ENCODE measurements around the gene PTPRN.
"Not testable (repeated sequence)": the region's sequence is repeated elsewhere in the genome, so short reads cannot be mapped to it uniquely, and the experiment has no call there.

PTPRN gene

DNA sequence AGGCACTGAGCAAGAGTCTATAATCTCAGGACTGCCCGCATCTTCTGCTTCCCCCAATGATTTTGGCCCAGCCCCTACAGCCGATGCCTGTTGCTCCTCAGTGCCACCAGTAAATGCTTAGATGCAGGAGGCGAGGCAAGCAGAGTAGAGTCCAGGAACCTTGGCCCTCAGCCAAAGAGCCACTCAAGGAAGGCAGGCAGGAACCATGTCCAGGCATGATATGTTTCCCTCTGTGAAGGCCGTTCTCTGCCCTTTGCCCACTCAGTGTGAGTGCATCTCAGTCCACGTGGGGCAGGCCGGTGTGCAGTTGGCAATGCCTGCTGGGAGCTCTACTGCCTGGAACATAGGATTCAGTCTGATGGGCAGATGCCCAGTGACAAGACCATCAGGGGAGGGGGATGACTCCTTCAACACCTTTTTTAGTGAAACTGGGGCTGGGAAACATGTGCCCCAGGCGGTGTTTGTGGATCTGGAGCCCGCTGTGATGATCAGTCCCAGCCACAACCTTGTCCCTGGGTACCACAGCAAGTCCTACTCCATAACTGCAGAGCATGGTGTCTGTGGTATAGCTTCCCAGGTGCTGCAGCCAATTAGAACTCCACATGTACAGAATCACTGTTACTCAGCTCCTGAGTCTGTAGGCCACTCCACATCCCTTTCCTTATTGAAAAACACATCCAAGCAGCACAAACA lies 39.7 kb downstream of the PTPRN start:
- no peak for DNase-seq (ENCODE audit: low spot score)

DNA sequence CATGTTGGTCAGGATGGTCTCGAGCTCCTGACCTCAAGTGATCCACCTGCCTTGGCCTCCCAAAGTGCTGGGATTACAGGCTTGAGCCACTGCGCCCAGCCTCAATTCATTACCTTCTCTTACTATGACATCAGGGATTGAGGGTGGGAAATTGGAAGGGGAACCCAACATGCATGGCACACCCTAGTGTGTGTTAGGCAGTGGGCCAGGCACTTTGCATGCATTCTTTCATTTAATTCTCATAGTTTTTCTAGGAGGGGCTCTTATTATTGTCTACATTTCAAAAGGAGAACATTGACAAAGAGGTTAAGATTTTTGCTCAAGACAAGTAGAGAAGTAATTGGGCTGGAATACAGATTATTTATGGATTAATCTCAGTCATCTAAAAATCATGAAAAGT lies 40.9 kb downstream of the PTPRN start:
- no peak for DNase-seq (ENCODE audit: low spot score)

DNA sequence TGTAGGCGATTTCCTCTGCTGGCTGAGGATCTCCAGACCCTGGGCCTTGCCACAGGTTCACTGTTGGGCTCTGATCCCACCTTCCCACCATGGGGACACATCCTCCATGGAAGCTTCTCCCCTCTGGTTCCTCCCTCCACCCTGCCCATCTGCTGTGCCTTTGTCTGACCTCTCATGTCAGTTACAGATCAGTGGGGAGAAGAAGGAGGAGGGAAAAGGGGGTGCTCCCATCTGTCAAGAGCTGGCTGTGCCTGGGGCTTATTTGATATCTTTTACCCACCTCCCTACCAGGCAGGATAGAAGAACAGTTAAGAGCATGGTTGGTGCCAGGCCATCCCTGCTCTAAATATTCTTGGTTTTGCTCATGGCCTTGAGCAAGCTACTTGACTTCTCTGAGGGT lies 42.3 kb downstream of the PTPRN start:
- no peak for DNase-seq (ENCODE audit: low spot score)

DNA sequence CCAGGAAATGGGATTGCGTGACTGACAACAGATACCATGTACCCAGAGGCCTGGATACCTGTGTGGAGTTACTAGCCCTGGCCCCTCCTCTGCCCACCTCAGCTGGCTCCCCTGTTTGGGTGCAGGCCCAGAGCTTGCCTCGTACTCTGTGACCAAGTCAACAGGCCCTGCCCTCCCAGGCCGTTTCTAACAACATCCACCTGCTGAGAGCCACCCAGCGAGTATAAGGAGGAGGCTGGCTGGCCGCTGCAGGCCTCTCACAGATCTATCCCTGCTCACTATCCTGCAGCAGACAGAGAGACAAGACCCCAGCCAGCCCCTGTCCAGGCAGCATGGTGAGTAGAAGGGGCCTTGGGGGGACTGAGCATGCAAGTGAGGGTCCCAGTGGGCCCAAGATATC lies 43.0 kb downstream of the PTPRN start:
- no peak for DNase-seq (ENCODE audit: low spot score)

DNA sequence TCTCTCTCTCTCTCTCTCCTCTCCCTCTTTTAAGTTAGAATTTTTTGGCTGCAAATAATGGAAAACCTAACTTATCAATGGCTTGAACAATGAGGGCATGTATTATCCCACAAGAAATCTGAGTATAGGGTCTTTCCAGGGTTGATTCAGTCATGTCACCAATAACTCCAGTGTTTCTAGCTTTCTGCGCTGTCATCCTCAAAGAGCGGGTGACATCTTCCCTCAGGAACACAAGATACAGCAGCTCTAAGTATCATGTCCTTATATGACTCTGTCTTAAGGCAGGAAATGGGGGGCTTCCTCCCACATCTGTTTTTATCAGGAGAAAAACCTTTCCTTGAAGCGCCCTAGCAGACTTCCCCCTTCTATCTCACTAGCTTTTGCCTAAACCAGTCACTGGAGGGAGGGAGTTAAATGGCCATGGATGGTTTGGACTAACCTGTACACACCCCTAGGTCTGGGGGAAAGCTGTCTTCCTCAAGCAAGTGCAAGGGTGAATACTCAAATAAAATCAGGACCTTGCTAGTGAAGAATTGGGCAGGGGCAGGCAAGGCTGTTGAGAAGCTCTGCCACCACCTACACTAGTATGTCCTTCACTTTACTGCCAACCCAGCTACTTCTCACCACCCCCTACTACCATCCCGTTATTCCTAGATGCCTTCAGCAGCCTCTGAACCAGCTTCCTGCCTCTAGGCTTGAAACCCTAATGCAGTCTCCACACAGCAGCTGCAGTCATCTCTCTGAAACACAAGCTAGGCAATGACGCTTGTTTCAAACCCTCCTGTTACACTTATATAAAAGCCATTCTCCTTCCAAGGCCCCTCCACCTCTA lies 48.0 kb downstream of the PTPRN start:
- DNase-seq (ENCODE audit: low spot score): no peak

DNA sequence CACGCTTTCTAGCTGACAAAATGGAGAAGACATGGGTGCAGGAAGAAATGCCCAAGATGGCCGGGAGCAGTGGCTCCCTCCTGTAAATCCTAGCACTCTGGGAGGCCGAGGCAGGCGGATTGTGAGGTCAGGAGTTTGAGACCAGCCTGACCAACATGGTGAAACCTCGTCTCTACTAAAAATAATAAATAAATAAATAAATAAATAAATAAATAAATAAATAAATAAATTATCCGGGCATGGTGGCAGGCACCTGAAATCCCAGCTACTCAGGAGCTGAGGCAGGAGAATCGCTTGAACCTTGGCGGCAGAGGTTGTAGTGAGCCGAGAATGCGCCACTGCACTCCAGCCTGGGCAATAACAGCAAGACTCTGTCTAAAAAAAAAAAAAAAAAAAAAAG lies 50.3 kb downstream of the PTPRN start:
- not testable (repeated sequence) for DNase-seq (ENCODE audit: low spot score)

DNA sequence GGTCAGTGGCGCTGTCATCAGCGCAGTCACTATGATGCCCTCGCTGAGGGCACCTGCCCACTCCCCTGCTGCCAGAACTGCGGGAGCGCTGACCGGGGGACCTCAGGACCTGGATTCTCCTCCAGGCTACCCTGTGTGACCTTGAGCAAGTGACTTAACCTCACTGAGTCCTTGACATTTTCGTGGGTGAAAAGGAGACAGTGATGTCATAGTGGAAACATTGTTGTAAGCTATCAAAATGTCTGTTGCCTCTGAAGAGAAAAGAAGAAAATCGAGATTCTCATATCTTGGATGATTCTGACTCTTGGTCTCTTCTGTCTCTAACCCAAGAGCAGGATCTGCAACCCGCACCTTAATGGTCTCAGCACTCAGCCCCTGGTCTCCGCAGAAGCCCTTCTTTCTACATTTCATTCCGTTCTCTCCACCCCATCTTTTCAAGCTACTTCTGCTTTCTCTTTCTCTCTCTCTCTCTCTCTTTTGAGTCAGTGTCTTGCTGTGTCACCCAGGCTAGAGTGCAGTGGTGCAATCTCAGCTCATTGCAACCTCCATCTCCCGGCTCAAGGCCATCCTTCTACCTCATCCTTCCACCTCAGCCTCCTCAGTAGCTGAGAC lies 54.5 kb downstream of the PTPRN start:
- peak; percentile 43 for DNase-seq (ENCODE audit: low spot score)

DNA sequence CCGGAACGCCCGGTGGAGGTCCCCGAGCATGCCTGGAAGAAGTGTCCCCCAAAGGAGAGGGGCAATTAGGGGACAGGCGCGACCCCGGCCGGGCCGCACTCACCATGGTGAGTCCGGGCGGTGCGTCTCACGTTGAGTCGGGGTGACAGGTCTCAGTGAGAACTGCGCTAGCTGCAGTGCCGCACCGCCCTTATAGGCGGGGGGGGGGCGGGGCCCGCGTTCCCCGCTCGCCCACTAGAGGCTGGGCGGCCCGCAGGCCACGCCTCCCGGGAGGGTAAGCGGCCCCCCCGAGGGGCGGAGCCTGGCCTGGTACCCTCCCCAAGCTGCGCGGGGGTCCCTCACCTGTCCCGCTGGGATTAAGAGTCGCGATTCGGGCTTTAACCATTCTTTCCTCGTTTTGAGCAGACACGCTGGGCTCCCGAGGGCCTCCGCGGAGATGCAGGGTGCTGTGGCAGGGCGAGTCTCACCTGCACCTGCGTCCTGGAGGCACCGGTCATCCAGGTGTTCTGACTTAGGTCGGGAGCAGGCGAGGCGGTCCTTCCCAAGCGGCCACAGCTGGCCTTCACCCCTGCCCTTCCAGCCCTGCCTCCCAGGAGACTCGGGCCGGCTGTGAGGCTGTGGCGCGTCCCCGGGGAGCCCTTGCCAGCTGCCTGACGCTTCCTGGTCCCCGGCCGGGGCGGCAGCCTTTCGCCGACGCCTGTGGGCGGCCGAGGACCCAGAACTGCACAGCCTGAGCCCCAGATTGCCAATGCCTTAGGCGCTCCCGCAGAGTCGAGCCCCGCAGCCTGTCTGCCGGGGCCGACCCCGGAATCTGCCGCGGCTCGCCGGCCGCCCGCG lies 55.2 kb downstream of the PTPRN start, which contains the start of gene TUBA4A:
Gene TUBA4A, minus strand, starts transcription at position 166 of the 837 bp plus-strand sequence. Its CDS starts 60 bp downstream, at position 106.
- DNase-seq (ENCODE audit: low spot score): peak; percentile 92

DNA sequence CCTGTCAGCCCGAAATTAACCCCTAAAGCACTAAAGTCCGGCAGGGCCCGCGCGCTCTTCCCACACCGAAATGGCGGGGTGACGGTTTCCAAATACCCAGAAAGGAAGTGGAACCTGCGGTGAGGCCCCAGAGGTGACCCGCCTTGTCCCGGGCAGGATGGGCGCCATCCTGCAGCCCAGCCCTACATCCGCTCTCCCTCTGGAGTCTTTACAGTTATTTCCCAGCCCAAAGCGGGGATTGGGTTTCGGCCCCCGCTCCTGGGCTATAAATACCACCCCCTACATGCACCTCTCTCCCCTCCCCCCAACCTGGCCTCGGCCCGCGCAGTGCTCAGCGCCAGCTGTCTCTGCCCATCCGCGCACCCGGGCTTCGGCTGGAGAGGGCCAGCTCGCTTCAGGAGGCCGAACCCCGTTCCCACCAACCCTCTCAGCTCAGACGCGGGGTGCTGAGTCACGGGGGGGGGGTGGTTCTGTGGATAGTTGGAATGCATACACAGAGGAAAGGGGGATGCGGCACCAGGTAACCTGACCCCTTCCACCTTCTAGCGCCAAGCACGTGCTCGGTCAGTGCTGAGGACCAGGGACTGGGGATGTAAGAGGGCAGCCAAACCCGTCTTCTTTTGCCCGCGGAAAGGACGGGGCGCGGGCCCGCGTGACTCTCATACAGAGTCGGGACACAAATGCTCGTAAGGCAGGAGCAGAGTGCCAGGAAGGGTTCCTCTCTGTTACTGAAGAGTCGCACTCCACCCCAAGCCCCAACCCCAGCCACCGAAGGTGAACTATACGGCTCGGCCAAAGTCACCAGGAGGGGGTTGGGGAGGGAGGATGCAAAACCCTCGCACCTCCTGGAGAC lies 56.1 kb downstream of the PTPRN start, which contains the start of gene TUBA4B:
Gene TUBA4B, plus strand, starts transcription at position 344 of the 853 bp plus-strand sequence. Its CDS starts 165 bp downstream, at position 509.
- peak; percentile 43 for DNase-seq (ENCODE audit: low spot score)

DNA sequence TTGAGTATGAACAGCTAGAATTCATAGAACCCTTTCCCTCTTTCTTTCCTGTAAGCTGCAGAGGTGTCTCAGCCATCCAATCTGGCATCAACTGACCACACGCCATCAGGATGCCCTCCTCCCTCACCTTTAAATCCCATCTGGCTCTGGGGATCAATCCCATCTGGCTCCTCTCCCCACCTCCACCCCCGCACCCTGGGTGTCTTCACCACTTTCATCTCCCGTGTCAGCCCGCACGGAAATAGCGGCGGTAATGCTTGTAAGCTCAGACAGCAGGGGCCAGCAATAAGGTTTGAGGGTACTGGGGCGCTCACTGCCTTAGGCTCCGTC lies 56.7 kb downstream of the PTPRN start:
- no peak for DNase-seq (ENCODE audit: low spot score)

DNA sequence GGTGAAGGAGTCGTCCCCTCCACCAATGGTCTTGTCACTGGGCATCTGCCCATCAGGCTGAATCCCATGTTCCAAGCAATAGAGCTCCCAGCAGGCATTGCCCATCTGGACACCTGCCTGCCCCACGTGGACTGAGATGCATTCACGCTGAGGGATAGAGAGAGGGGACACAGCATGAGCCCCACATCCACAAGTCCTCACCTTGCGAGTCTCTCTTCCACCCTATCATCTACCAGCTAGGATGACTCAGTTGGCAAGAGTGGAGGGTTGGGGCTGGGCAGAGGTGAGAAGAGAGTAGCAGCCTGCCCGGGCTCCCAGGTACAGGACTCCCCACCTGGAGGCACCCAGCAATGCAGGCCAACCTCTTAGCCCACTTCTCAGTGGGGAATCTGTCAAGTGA lies 57.1 kb downstream of the PTPRN start:
- DNase-seq (ENCODE audit: low spot score): peak; percentile 32

DNA sequence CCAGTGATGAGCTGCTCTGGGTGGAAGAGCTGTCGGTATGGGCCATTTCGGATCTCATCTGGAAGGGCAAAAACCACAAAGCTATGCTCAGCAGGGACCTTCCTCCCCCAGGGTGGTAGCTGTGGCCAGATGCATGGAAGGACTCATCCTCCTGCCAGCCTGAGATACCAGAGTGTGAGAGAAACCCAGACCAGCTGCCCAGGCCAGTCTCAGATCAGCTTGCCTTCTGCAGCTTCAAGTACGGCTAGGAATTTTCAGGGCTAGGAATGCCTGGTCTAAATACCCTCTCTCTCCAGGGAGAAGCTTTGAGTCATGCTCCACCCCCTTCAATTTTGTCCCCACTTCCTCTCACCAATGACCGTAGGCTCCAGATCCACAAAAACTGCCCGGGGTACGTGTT lies 57.5 kb downstream of the PTPRN start:
- DNase-seq (ENCODE audit: low spot score): no peak

DNA sequence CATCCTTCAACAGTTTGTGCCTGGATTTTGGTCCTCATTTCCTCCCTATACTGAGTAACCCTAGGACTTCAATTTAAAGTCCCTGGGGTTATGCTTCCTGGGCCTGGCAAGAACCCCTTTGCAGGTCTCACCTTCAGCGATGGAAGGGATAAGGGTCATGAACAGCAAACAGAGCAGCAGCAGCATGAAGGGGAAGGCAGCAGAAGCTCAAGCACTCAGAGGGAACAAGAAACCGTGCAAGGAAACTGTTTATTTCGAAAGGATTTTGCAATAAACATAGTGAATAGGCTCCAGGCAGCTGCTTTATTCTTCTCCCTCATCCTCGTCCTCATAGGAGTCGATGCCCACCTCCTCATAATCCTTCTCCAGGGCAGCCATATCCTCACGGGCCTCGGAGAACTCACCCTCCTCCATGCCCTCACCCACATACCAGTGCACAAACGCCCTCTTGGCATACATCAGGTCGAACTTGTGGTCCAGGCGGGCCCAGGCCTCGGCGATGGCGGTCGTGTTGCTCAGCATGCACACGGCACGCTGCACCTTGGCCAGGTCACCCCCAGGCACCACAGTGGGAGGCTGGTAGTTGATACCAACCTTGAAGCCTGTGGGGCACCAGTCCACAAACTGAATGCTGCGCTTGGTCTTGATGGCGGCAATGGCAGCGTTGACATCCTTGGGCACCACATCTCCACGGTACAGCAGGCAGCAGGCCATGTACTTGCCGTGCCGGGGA lies 59.0 kb downstream of the PTPRN start:
- peak; percentile 9 for DNase-seq (ENCODE audit: low spot score)

DNA sequence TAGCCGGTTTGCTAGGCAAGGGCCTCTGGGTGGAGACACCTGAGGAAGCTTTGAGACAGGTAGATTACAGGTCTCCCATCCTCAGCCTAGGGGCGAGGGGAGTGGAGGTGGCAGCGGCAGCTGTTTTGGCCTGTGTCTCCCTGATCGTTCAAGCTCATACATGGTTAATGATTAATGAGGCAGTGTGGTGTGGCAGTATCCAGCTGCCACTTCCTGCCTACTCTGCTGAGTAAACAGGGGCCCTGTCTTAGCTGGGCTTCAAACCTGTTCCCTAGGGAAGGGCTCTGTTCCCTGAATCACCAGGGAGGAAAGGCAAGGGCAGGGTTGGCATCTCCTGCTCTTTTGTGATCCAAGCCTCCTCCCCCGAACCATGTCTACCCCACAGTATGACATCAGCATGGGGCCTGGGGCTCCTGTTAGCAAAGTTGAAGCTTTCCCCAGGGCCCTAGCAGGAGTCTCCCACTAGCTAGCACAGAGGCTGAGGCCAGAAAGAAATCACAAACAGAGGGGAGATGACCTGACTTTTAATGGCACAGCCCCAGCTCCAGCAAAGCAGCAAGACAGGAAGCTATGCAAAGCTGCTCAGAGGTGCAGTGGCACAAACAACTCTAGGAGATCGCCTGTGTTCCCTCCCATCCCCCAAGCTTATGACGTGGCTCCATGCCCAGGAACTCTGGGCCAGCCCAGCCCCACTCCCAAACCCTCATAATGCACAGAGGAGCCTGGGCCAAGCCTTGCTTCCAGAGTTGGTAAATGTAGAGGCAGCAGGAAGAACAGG lies 59.8 kb downstream of the PTPRN start:
- DNase-seq (ENCODE audit: low spot score): peak; percentile 75

DNA sequence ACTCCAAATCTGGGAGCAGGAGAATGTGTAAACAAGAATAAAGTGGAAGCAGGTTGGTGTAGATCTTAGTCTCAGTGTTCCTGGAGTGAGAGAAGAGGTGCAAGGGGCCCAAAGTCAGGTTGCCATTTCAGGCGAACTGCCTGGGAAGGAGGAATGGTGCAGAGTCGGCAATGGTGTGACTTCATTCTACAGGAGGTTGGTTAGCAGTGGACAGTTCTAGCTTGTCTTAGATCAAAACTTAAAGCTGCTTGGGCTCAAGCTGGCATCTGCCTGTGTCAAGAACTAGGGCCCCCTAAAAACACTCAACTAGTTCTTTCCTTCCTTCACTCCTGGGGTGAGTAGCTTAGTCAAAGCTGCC lies 60.4 kb downstream of the PTPRN start:
- DNase-seq (ENCODE audit: low spot score): no peak

DNA sequence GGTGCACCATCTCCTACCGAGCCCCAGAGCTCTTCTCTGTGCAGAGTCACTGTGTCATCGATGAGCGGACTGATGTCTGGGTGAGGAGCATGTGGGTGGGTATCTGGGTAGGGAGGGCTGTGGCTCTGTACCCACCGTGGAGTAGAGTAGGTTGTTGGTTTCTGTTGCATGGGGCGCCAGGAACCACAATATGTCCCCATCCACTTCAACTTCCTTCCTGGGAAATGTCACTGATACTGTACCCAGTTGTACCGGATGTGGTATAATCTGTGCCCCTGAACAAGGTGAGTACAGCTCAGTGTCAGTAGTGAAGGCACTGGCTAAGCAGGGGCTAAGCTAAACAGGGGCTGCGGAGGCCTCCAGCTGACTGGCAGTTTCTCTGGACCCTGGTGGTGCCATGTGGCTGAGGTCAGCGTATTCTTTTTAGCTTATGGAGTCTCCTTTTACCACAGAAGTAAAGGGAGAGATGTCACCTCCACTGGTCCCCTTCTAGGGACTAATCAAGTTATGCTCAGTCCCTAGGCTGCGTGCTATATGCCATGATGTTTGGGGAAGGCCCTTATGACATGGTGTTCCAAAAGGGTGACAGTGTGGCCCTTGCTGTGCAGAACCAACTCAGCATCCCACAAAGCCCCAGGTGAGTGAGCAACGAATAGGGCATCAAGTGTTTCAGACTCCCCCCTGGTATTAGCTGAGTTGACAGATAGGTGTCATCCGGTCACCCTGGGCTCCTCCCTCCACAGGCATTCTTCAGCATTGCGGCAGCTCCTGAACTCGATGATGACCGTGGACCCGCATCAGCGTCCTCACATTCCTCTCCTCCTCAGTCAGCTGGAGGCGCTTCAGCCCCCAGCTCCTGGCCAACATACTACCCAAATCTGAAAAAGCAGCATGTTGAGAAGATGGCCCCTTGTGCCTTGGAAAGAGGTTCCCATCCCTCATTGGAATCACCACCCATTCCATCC lies 61.2 kb downstream of the PTPRN start:
- peak; percentile 84 for DNase-seq (ENCODE audit: low spot score)

DNA sequence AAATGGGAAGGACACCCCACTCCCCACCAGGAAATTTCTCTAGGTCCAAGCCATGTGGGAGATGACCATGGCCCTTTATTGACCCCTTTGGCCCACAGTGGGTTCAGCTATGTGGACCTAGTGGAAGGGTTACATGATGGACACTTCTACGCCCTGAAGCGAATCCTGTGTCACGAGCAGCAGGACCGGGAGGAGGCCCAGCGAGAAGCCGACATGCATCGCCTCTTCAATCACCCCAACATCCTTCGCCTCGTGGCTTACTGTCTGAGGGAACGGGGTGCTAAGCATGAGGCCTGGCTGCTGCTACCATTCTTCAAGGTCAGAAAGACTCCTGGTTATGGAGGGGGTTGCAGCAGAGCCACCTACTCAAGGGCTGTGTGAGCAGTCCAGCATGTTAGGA lies 62.6 kb downstream of the PTPRN start:
- DNase-seq (ENCODE audit: low spot score): no peak

DNA sequence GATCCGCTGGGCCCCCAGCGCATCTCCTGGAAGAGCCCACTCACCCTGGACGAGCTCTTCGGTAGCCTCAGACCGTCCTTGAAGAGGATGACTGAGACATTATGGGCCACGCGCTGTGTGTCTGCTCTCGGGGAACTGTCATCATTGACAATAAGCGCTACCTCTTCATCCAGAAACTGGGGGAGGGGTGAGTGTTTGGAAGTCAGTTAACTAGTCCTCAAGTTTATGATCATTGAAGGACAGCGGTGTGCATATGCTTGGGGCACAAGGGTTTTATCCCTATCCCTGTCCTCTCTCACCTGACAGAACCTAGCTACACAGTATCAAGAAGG lies 63.3 kb downstream of the PTPRN start:
- no peak for DNase-seq (ENCODE audit: low spot score)

Data from CD4-positive, alpha-beta T cell treated with Interleukin-6 at 100 ng/mL for 8 hours (primary cell).